ENCODE results near the gene GATM. TPM values are rescaled to one million over a fixed set of nuclear protein-coding genes. Genes with fewer than 3 reads are reported as not detected.
A peak's percentile ranks its signal among the peaks of the same experiment; 100 is the strongest.

The GATM gene
- polyA plus RNA-seq, 3 donors, result 0.89 to 1.5 (median 1.5) TPM

DNA sequence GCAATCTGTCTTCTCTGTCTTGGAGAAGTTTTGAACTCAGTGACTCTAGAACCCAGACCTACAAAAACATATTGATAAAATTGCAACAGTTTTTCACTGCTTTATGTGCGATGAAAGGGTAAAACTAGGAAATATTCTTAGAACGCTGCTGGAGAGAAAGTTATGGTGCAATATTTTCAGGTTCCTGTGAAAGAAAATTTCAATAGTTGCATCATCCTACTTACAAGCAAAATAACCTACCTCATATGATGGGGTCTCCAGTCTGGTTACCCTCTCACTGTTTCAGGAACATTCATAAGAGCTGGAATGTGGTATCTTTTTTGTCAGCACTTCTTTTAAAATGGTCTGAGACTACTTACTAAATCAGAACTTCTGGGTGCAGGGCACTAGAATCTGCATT, 27.1 kb downstream of the GATM start:
- H3K36me3 ChIP-seq (replicated peaks in 1 of 2; ENCODE audit: control insufficient read depth in 1 of 2, insufficient read depth in 2 of 2, low read length in 2 of 2), result no peaks in the 10 kb centered on the region
- no peak overlapping the region for H3K4me3 ChIP-seq (replicated peaks in 1 of 3; ENCODE audit: low read depth in 2 of 3, low read length in 3 of 3)
- Mint-ChIP-seq H3K9me3 (peaks cover 0 to 2% (median 0%) of the 10 kb centered on the region in 7 donors), H3K27ac (no peak overlapping the region), H3K27me3 (ENCODE audit: low read depth in 3 of 3) (peaks cover 9 to 15% (median 13%) of the 10 kb centered on the region in 3 donors), H3K36me3 (no peaks in the 10 kb centered on the region), H3K4me1 (peaks cover 9% of the 10 kb centered on the region), H3K4me3 (no peak overlapping the region)
- H3K9ac ChIP-seq (ENCODE audit: insufficient read depth, low read length, poor library complexity, severe bottlenecking), result no peak overlapping the region
- no peaks in the 10 kb centered on the region for H3K27me3 ChIP-seq (ENCODE audit: control insufficient read depth in 2 of 2, insufficient read depth in 2 of 2, low read length in 2 of 2)
- no peak overlapping the region for H3K27ac ChIP-seq (ENCODE audit: low read depth in 1 of 2, low read length in 2 of 2)
- H3K4me2 ChIP-seq (replicated peaks; ENCODE audit: extremely low read depth, low read length, poor library complexity, severe bottlenecking), result no peak overlapping the region
- intact Hi-C loops (cut with micrococcal nuclease), result no loop called here
- WGBS (ENCODE audit: insufficient coverage), result no CpG with 5 or more reads among the region's 2 CpGs
- TF ChIP-seq, protein P1, sequence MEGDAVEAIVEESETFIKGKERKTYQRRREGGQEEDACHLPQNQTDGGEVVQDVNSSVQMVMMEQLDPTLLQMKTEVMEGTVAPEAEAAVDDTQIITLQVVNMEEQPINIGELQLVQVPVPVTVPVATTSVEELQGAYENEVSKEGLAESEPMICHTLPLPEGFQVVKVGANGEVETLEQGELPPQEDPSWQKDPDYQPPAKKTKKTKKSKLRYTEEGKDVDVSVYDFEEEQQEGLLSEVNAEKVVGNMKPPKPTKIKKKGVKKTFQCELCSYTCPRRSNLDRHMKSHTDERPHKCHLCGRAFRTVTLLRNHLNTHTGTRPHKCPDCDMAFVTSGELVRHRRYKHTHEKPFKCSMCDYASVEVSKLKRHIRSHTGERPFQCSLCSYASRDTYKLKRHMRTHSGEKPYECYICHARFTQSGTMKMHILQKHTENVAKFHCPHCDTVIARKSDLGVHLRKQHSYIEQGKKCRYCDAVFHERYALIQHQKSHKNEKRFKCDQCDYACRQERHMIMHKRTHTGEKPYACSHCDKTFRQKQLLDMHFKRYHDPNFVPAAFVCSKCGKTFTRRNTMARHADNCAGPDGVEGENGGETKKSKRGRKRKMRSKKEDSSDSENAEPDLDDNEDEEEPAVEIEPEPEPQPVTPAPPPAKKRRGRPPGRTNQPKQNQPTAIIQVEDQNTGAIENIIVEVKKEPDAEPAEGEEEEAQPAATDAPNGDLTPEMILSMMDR (IDR thresholded peaks at IDR 0.05), result no peak
- H3K9me3 ChIP-seq (replicated peaks in 1 of 2; ENCODE audit: control insufficient read depth in 1 of 2, insufficient read depth in 1 of 2, low read length in 2 of 2), result no peaks in the 10 kb centered on the region
- H3K4me1 ChIP-seq (ENCODE audit: control insufficient read depth in 1 of 2, insufficient read depth in 2 of 2, low read length in 2 of 2), result peaks cover 3 to 8% of the 10 kb centered on the region in 2 donors
- H3K79me2 ChIP-seq (ENCODE audit: insufficient read depth, low read length), result no peaks in the 10 kb centered on the region
- no peaks in the 10 kb centered on the region for H4K20me1 ChIP-seq (ENCODE audit: insufficient read depth, low read length)
- DNase-seq, result peak in 1 of 3 donors; percentile 14
- H2AFZ ChIP-seq (ENCODE audit: insufficient read depth, low read depth, low read length, poor library complexity, severe bottlenecking), result no peak overlapping the region

DNA sequence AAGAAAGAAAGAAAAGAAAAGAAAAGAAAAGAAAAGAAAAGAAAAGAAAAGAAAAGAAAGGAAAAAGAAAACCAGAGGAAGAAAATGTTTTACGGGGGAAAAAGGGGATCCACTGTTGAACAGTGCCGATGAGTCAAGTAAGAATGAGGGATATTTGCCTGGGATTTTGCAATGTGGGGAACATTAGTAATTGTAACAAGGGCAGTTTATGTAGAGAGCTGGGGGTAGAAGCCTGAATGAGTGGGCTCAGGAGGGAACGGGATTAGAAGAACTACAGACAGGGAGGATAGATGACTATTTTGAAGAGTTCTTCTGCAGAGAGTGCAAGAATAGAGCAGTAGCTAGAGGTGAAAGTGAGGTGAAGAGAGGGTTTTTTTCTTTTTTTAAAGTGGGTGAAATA, 28.7 kb downstream of the GATM start:
- Mint-ChIP-seq H3K4me3 (no peak overlapping the region), H3K9me3 (peaks cover 0 to 2% (median 0%) of the 10 kb centered on the region in 7 donors), H3K36me3 (no peaks in the 10 kb centered on the region), H3K27me3 (ENCODE audit: low read depth in 3 of 3) (peaks cover 10 to 15% (median 13%) of the 10 kb centered on the region in 3 donors), H3K27ac (no peak overlapping the region), H3K4me1 (peaks cover 9% of the 10 kb centered on the region)
- no peak overlapping the region for H3K27ac ChIP-seq (ENCODE audit: low read depth in 1 of 2, low read length in 2 of 2)
- no peaks in the 10 kb centered on the region for H3K79me2 ChIP-seq (ENCODE audit: insufficient read depth, low read length)
- no peak overlapping the region for H3K4me2 ChIP-seq (replicated peaks; ENCODE audit: extremely low read depth, low read length, poor library complexity, severe bottlenecking)
- H3K9ac ChIP-seq (ENCODE audit: insufficient read depth, low read length, poor library complexity, severe bottlenecking), result no peak overlapping the region
- WGBS (ENCODE audit: insufficient coverage), result 96% methylated on average over 3 of the region's 3 CpGs
- H3K36me3 ChIP-seq (replicated peaks in 1 of 2; ENCODE audit: control insufficient read depth in 1 of 2, insufficient read depth in 2 of 2, low read length in 2 of 2), result no peaks in the 10 kb centered on the region
- DNase-seq, result no peak
- TF ChIP-seq, protein P1 (IDR thresholded peaks at IDR 0.05), result no peak
- no peak overlapping the region for H2AFZ ChIP-seq (ENCODE audit: insufficient read depth, low read depth, low read length, poor library complexity, severe bottlenecking)
- no peaks in the 10 kb centered on the region for H4K20me1 ChIP-seq (ENCODE audit: insufficient read depth, low read length)
- no peaks in the 10 kb centered on the region for H3K9me3 ChIP-seq (replicated peaks in 1 of 2; ENCODE audit: control insufficient read depth in 1 of 2, insufficient read depth in 1 of 2, low read length in 2 of 2)
- no peaks in the 10 kb centered on the region for H3K27me3 ChIP-seq (ENCODE audit: control insufficient read depth in 2 of 2, insufficient read depth in 2 of 2, low read length in 2 of 2)
- peaks cover 3 to 8% of the 10 kb centered on the region in 2 donors for H3K4me1 ChIP-seq (ENCODE audit: control insufficient read depth in 1 of 2, insufficient read depth in 2 of 2, low read length in 2 of 2)
- no peak overlapping the region for H3K4me3 ChIP-seq (replicated peaks in 1 of 3; ENCODE audit: low read depth in 2 of 3, low read length in 3 of 3)
- intact Hi-C loops (cut with micrococcal nuclease), result no loop called here

Measured in CD14-positive monocyte (primary cell).